Fibroblast of upper back skin (primary cell): ENCODE data around the gene LRIG2.
A peak's percentile ranks its signal among the peaks of the same experiment; 100 is the strongest.
"Not testable (repeated sequence)": the region's sequence is repeated elsewhere in the genome, so short reads cannot be mapped to it uniquely, and the experiment has no call there.

Experiments used
- DNase-seq: peaks from one replicate; pipeline ENCODE4 v3.0.0-alpha.2; 2013

The LRIG2 gene

GRCh38 chr1:113128116-113128515 lies 55.1 kb downstream of the LRIG2 start:
- DNase-seq, result no peak

- no peak for DNase-seq
Measured at GRCh38 chr1:113129529-113130185, 56.7 kb downstream of the LRIG2 start.

DNA sequence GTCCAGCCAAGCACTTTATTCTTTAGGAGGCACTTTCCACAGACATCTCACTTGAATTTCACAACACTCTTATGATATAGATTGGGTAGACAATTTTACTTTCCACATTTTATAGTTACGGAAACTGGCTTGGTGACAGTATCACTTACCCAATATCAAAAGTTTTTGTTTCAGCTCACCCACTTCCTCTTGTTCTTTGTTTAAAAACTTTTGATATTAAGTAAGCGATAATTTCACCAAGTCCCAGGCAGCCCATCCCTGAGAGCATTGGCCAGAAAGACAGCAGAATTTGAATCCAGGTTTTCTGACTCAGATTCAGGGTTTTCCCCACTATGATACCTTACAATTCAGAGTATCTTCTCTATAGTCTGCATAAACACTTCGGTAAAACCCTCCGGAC lies 60.0 kb downstream of the LRIG2 start:
- no peak for DNase-seq

- DNase-seq, result no peak
Measured at GRCh38 chr1:113133759-113134158, 60.8 kb downstream of the LRIG2 start.

- no peak for DNase-seq
Measured at GRCh38 chr1:113135460-113135859, 62.5 kb downstream of the LRIG2 start.

DNA sequence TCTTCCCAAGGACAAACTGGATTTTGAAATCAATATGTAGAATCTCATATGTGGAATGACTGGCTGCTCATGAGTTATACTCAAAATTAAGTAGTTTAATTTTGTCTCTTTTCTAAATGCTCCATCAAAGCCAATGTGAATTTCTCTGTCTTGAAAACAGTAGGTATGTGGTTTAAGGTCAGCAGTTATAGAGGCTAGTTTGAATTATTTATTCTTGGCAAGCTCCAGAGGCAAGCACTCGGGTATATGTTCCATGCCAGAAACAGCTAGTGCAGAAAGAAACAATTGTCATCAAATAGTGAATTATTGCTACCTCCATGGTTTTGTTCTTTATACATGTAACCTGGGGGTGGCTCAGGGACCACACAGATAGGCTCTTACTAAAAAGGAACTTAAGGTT lies 63.5 kb downstream of the LRIG2 start:
- DNase-seq, result peak; percentile 62

GRCh38 chr1:113137563-113137962 lies 64.6 kb downstream of the LRIG2 start:
- DNase-seq, result no peak

- no peak for DNase-seq
Measured at GRCh38 chr1:113138778-113139177, 65.8 kb downstream of the LRIG2 start.

DNA sequence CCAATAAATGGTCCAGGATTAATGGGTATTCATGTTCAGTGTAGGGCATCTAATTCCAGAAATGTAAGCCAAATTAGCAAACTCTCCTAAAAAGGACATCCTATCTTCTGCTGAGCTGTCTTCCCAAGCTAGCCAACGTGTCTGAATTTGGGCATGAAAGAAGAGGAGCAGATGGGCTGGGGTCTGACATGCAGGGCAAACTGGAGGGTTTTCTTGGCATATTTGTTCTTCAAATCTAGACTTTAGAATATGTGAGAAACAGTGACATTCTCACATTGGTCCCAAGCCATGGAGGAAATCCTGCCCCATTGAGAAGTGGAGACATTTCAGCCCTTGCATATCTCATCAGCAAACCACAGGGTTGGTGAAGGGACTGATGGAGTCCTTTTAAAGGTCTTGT lies 67.2 kb downstream of the LRIG2 start:
- no peak for DNase-seq

GRCh38 chr1:113140588-113141446 lies 67.8 kb downstream of the LRIG2 start:
- DNase-seq, result peak; percentile 71

DNA sequence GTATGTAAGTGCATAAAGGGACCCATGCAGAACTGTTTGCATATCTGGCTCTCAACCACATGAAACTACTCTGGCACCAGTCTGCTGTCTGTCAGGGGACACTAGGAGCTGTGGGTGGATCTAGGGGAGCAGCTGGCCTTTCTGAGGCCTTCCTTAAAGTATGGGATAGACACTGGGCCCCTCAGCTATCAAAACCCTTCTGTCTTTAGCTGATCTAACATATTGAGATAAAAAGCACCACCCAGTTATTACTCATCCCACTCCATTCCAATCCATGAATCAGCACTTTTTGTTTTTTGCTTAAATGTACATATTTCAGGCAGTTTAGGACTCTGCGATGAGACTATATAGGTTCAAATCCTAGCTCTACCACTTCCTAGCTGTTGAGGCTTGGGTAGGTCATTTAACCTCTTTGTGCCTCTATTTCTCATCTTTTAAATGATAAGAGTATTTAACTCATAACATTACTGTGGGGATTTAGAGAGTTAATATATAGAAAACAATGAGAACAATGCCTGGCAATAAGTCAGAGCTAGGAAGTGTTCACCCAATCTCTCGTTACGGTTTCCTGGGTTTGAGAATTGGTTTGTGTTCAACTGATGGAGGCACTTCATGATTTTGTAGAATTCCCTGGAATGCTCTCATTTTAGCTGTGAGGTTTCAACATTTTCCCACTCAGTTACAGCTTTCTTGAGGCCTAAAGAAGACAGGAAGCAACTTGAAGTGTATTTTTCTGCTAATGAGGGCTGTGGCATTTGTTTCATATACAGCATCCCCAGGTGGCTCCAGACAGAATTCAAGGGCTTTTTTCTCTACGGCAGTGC lies 68.9 kb downstream of the LRIG2 start:
- DNase-seq, result peak; percentile 82

DNA sequence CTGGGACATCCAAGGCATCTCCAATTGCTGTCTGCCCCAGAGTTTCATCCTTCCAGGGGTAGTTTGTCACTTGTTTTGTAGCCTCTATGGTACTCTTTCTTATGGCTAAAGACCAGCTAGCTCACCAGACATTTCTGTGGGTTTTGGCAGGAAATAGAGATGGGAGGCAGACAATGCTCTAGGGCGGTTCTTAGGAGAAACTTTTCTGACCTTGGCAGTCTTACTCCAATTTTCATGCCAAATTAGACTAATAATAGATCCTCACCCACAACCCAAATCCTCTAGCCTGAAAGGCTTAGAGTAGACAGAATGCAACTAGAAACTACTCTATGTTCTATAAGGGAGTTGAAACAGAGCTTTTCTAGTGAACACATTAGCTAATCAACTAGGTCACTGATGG lies 69.8 kb downstream of the LRIG2 start:
- DNase-seq, result peak; percentile 82

DNA sequence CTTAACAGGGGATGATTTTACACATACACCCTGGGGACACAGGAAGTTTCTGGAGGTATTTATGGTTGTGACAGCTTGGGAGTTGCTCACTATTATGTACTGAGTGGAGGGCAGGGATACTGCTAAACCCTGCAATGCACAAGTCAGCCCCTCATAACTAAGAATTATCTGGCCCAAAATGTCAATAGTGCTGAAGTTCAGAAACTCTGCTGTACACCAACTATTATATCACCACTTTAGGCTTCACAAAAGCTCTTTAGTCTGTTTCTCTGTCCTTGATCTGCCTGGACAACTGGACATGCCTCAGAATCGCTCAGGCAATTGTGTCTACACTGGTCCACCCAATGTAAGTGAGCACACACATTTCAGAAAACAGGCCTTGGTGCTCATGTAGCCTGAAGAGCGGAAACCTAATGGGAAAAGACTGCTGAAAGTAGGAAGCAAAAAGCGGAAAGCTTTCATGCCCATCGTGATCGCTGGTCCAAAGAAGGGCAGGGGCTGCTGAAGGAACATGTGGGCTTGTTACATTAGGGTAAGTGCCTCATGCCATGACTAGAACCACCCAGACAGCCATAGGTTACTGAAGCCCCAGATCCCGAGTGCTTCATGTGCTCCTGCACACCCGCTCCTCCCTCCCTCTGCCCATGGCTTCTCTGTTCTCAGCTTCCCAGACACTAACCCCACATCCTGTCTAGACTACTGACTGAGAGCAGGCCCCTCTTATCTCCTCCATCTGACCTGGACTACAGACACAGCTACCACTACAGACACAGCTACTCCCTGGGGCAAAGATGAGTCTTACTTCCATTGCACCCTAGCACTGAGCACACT lies 73.5 kb downstream of the LRIG2 start:
- peak; percentile 80 for DNase-seq

- no peak for DNase-seq
Measured at GRCh38 chr1:113147073-113147625, 74.2 kb downstream of the LRIG2 start.

DNA sequence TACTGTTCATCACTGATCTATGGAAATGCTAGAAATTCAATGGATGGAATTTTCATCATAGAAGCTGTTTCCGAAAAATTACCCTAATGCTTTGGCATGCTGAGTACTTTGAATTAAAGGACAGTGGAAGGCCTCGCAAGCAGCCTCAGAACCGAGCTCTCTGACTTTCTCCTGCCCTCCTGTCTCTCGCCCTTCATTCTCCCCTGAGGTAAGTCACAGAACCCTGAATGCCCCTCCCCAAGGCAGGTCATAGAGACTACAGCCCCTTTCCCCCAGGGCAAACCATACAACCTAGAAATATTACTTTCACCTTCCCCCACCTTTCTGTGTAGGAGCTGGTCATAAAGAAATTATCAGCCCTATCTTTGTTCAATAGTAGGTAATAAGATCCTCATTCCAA lies 74.8 kb downstream of the LRIG2 start:
- no peak for DNase-seq

DNA sequence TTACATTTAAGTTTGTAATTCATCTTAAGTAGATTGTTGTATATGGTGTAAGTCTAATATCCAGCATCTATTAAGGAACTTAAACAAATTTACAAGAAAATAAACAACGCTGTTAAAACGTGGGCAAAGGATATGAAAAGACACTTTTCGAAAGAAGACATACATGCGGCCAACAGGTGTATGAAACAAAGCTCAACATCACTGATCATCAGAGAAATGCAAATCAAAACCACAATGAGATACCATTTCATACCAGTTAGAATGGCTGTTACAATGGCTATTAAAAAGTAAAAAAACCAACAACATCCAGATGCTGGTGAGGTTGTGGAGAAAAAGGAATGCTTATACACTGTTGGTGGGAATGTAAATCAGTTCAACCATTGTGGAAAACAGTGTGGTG lies 77.5 kb downstream of the LRIG2 start:
- not testable (repeated sequence) for DNase-seq

DNA sequence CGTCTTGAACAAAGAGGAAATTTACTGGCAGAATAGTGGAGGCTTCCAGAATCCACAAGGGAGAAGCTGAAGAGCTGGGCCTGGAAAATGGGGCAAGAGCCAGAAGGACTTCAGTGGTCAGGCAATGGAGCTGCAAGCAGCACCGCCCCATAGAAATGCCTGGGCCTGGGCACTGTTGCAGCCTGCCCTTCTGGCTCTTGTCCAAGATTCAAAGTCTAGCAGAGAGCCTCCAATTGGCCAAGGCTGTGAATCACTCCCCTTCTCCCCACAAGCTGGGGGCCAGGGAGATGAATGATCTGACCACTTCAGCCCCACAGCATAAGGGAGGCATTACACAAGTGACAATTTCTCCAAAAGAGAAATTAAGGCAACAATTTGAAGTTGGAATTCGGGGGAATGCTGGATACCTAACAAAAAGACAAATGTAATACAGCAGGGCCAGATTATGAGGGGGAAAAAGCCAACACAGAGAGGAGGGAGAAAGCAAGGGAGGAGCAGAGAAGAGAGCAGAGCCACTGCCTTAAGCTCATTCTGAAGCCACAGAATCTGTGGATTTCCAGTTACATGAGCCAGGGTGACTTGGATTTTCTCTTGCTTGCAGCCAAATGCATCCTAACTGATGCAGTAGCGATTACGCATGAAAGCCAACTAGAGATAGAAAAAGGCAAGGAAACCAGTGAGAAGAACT lies 80.3 kb downstream of the LRIG2 start:
- DNase-seq, result no peak

DNA sequence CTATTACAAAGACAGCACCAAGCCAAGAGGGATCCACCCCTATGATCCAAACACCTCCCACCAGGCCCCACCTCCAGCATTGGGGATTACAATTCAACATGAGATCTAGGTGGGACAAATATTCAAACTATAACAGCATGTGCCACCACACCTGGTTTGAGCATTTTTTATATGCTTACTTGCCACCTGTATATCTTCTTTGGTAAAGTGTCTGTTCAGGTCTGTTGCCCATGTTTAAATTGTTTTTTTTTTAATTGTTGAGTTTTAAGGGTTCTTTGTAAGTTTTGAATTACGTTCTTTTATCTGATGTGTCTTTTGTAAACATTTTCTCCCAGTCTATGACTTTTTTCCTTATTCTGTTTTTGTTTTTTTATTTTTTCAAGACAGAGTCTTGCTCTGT lies 83.4 kb downstream of the LRIG2 start:
- no peak for DNase-seq

DNA sequence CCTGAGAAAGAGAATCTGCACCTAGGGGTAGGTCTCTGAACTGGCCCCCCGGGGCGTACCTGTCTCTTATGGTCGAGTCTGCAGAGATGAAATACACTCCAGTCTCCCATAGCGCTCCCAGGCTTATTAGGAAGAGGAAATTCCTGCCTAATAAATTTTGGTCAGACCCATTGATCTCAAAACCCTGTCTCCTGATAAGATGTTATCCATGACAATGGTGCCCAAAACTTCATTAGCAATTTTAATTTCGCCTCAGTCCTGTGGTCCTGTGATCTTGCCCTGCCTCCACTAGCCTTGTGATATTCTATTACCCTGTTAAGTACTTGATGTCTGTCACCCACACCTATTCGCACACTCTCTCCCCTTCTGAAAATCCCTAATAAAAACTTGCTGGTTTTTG lies 85.7 kb downstream of the LRIG2 start:
- not testable (repeated sequence) for DNase-seq

- no peak for DNase-seq
Measured at GRCh38 chr1:113166473-113166872, 93.5 kb downstream of the LRIG2 start.

DNA sequence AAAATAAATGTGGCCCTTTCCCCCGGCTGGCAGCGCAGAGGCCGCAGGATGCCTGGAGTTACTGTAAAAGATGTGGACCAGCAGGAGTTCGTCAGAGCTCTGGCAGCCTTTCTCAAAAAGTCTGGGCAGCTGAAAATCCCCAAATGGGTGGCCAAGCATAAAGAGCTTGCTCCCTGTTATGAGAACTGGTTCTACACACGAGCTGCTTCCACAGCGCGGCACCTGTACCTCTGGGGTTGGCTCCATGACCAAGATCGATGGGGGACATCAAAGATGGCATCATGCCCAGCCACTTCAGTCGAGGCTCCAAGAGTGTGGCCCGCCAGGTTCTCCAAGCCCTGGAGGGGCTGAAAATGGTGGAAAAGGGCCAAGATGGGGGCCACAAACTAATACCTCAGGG lies 95.9 kb downstream of the LRIG2 start:
- no peak for DNase-seq

DNA sequence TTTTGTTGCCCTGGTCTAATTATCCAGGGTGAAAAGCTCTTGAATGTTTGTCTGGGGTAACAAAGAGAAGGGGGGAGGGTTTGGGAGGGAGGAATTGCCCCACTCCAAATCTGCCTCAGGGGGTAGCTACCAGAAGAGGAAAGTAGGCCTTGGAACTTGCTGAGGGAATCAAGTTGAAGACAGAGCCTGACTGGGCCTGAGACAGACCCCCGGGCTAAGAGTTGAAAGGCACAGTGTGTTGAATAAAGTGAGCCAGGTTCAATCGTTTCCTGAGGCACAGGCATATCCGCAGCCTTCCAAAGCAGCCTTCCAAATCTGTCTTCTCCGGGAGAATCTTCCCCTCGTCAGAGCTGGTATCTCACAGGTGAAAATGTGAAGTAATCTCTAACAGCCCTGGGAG lies 96.6 kb downstream of the LRIG2 start:
- DNase-seq, result no peak
